Adrenal gland (tissue), 5 donors: ENCODE measurements around the gene ZFR2.

Experiments
- POLR2A ChIP-seq, 2 donors: fragments of 450-650 bp; IDR thresholded peaks; one replicate each; pipeline ENCODE4 v1.6.1; 2017; ENCODE audit warnings: antibody characterized with exemption in 2 of 2, mild to moderate bottlenecking in 2 of 2, moderate library complexity in 1 of 2
- TF ChIP-seq, protein P1 (sequence below), 6 experiments: fragments of 450-650 bp in 4 of 6; fragments of 200-600 bp in 2 of 6; sonication (generic) in 1 of 6; IDR thresholded peaks; 1 replicate in 5 of 6; 2 replicates in 1 of 6; pipeline versions ENCODE4 v1.5.1 to v1.8.0; 2016 to 2021; ENCODE audit warnings: antibody characterized with exemption in 6 of 6, mild to moderate bottlenecking in 2 of 6, moderate library complexity in 1 of 6
- donor health status: DM: no; HTN: no; CAD: no.

DNA sequence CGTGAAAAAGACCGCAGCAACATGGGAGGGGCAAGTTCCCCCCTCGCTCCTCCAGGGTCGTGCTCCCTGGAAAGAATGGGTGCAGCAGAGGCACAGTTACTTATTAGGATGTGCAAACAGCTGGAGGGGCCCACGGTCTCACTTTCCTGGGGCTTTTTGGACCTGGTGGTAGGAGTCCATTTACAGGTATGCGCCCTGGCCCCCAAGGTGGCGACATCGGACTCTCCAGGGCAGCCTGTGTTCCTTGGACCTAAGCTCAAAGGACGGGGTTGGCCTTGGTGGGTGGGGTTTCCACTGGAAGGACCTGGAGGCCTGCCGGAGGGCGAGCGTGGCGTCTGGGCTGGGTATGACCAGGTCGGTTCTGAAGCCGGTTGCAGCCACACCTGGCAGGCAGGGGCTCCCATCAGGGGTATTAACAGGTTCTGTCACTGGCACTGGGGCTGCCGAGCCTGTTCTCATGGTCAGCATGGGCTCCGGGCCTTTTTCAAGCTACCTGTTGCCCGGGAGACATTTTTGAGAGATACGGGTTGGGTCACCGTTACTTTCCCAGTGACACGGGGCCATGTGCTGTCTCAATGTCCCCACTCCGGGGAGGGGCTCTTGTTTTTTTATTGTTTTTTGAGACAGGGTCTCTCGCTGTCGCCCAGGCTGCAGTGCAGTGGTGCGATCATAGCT lies 5.9 kb downstream of the ZFR2 start:
- TF ChIP-seq, protein P1, sequence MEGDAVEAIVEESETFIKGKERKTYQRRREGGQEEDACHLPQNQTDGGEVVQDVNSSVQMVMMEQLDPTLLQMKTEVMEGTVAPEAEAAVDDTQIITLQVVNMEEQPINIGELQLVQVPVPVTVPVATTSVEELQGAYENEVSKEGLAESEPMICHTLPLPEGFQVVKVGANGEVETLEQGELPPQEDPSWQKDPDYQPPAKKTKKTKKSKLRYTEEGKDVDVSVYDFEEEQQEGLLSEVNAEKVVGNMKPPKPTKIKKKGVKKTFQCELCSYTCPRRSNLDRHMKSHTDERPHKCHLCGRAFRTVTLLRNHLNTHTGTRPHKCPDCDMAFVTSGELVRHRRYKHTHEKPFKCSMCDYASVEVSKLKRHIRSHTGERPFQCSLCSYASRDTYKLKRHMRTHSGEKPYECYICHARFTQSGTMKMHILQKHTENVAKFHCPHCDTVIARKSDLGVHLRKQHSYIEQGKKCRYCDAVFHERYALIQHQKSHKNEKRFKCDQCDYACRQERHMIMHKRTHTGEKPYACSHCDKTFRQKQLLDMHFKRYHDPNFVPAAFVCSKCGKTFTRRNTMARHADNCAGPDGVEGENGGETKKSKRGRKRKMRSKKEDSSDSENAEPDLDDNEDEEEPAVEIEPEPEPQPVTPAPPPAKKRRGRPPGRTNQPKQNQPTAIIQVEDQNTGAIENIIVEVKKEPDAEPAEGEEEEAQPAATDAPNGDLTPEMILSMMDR (IDR thresholded peaks at IDR 0.05): no peak
- TF ChIP-seq POLR2A (IDR thresholded peaks at IDR 0.05): no peak
